Effector memory CD4-positive, alpha-beta T cell (primary cell): ENCODE data around the gene NUTF2.

Source experiments
- DNase-seq, 3 donors: peaks; one replicate each; pipeline ENCODE4 v3.0.0-alpha.2; 2020
- H3K27ac ChIP-seq: 2 replicates; pipeline ENCODE4 v1.7.0; 2013; ENCODE audit warnings: mild to moderate bottlenecking, low read length, moderate library complexity; ENCODE audit not compliant: insufficient read depth, poor library complexity, severe bottlenecking
- H3K27me3 ChIP-seq: replicated peaks from 2 replicates; pipeline ENCODE4 v1.7.0; 2013; ENCODE audit warnings: mild to moderate bottlenecking, low read length; ENCODE audit not compliant: insufficient read depth, control insufficient read depth, poor library complexity, severe bottlenecking
- H3K36me3 ChIP-seq: 2 replicates; pipeline ENCODE4 v1.7.0; 2013; ENCODE audit warnings: mild to moderate bottlenecking, low read length, moderate library complexity; ENCODE audit not compliant: control insufficient read depth, insufficient read depth
- H3K4me1 ChIP-seq: 2 replicates; pipeline ENCODE4 v1.7.0; 2013; ENCODE audit warnings: low read length, mild to moderate bottlenecking; ENCODE audit not compliant: control insufficient read depth, insufficient read depth, poor library complexity, severe bottlenecking
- H3K4me3 ChIP-seq: 2 replicates; pipeline ENCODE4 v1.7.0; 2013; ENCODE audit warnings: low read length, low read depth, mild to moderate bottlenecking; ENCODE audit not compliant: insufficient read depth, poor library complexity, severe bottlenecking
- H3K9me3 ChIP-seq: 2 replicates; pipeline ENCODE4 v1.7.0; 2013; ENCODE audit warnings: mild to moderate bottlenecking, low read length, moderate library complexity; ENCODE audit not compliant: control insufficient read depth

NUTF2 gene

DNA sequence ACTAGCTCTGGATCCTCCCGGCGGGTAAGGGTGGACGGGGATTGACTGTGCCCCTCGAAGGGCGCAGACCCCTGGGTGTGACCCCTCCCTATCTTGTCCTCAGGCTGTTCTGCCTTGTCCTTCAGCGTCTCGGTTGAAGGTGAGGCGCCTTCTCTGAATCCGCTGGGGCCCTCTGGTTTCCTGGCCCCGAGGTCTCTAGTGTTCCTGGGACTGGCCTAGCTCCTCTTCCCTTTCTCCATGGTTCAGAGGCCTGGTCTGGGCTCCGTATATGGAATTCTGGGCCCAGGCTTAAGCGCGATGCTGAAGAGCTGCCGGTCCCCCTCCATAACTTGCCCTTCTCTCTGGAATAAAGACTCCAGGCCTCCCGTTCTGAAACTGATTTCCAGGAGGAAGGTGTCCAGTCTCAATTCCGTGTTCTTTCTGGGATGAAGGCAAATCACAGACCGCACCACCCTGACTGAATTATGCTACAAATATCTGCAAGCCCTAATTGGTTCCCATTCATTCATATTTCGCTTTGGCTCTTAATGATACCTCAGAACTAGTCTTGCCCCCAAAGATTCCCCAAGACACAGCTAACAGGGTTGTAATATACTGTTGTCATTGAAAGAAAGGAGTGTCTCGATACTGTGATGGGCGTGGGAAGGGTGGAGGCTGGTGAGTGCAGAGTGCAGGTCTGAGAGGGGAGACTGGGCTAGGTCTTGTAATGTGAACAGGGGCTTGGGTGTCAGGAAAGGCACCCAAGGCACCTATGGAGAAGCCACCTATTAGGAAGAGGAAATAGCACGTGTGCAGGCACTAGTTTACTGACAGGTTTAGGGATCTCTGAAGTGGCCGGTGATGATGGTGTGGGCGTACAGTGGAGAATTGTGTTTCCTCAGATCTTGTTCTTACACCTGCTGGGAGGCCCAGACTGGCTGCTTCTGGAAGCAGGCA, 27.0 kb downstream of the NUTF2 start:
- H3K27me3 ChIP-seq: no peaks in the 10 kb centered on the region
- H3K4me1 ChIP-seq: peaks cover 32% of the 10 kb centered on the region
- no peaks in the 10 kb centered on the region for H3K9me3 ChIP-seq
- peak overlapping the region; percentile 82 for H3K27ac ChIP-seq
- peaks cover 37% of the 10 kb centered on the region for H3K36me3 ChIP-seq
- DNase-seq: no peak
- peak overlapping the region; percentile 89 for H3K4me3 ChIP-seq

DNA sequence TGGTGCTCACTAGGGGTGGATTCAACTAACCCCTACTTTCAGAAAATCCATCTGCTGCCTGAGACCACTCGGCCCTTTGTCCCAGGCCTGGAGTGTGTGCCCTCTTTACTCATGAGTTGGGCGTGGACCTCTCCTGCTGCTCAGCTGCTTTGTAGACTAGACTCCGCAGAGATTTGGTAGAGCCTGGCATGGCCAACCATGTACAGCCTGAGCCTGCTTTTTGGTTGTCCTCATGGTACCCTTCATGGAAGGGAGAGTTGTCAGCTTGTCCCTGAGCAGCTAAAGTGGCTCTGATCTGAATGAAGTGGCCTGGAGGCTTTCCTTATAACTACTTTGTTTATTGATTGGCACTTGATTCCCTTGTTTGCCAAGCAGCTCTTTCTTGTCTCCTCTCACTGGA, 27.6 kb downstream of the NUTF2 start:
- H3K27me3 ChIP-seq: no peaks in the 10 kb centered on the region
- H3K27ac ChIP-seq: peak overlapping the region; percentile 5
- H3K9me3 ChIP-seq: no peaks in the 10 kb centered on the region
- DNase-seq: no peak
- H3K4me3 ChIP-seq: peak overlapping the region; percentile 89
- H3K4me1 ChIP-seq: peaks cover 32% of the 10 kb centered on the region
- H3K36me3 ChIP-seq: peaks cover 40% of the 10 kb centered on the region

DNA sequence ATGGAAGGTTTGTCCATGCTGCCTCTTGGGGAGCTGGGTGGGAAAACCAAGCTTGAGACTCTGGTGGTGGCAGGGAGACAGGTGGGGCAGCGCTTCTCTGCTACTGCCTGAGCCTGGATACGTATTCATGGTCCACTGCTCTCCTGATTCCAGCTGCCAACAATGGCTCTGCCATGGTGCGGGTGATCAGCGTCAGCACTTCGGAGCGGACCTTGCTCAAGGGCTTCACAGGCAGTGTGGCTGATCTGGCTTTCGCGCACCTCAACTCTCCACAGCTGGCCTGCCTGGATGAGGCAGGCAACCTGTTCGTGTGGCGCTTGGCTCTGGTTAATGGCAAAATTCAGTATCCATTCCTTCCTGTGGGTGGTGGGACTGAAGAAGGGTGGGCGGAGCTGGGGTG, 30.3 kb downstream of the NUTF2 start:
- peaks cover 32% of the 10 kb centered on the region for H3K4me1 ChIP-seq
- H3K27me3 ChIP-seq: no peaks in the 10 kb centered on the region
- no peaks in the 10 kb centered on the region for H3K9me3 ChIP-seq
- H3K36me3 ChIP-seq: peaks cover 62% of the 10 kb centered on the region
- H3K4me3 ChIP-seq: no peak overlapping the region
- DNase-seq: no peak
- no peak overlapping the region for H3K27ac ChIP-seq

DNA sequence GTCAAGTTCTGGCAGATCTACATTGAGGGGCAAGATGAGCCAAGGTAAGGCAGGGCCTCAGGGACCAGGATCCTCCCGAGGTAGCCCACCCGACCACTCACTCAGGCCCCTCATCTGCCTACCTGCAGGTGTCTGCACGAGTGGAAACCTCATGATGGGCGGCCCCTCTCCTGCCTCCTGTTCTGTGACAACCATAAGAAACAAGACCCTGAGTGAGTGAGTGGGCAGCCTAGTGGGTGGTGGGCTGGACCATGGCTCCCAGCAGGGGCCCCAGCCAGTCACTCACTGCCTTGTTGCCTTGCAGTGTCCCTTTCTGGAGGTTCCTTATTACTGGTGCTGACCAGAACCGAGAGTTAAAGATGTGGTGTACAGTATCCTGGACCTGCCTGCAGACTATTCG, 31.5 kb downstream of the NUTF2 start:
- H3K4me1 ChIP-seq: peaks cover 28% of the 10 kb centered on the region
- no peak overlapping the region for H3K27ac ChIP-seq
- H3K9me3 ChIP-seq: no peaks in the 10 kb centered on the region
- peaks cover 74% of the 10 kb centered on the region for H3K36me3 ChIP-seq
- no peak for DNase-seq
- H3K4me3 ChIP-seq: no peak overlapping the region
- no peaks in the 10 kb centered on the region for H3K27me3 ChIP-seq

DNA sequence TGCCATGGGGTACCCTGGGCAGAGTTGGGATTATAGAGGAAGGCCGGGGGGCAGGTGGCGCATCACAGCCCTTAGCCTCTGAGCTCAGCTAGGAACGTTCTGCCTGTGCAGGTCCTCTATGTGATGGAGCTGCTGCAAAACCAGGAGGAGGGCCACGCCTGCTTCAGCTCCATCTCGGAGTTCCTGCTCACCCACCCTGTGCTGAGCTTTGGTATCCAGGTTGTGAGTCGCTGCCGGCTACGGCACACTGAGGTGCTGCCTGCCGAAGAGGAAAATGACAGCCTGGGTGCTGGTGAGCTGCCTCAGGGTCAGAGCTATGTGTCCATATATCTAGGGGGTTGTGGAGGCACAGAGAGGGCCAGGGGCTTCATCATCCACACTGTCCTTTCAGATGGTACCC, 32.1 kb downstream of the NUTF2 start:
- Histone ChIP-seq H3K36me3 (peaks cover 80% of the 10 kb centered on the region), H3K9me3 (no peaks in the 10 kb centered on the region), H3K27me3 (no peaks in the 10 kb centered on the region), H3K4me3 (no peak overlapping the region), H3K27ac (no peak overlapping the region), H3K4me1 (peaks cover 24% of the 10 kb centered on the region)
- DNase-seq: no peak

DNA sequence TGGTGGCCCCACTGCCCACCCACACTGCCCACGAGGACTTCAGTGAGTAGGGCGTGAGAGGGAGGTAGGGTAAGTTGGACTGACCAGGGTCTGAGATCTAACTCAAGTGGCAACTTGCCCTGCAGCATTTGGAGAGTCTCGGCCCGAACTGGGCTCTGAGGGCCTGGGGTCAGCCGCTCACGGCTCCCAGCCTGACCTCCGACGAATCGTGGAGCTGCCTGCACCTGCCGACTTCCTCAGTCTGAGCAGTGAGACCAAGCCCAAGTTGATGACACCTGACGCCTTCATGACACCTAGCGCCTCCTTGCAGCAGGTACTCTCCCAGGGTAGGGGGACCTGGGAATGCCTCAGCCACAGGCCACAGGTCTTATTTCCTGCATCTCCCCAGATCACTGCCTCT, 32.7 kb downstream of the NUTF2 start:
- peaks cover 86% of the 10 kb centered on the region for H3K36me3 ChIP-seq
- H3K27me3 ChIP-seq: no peaks in the 10 kb centered on the region
- no peak overlapping the region for H3K4me3 ChIP-seq
- H3K9me3 ChIP-seq: no peaks in the 10 kb centered on the region
- no peak for DNase-seq
- no peak overlapping the region for H3K27ac ChIP-seq
- H3K4me1 ChIP-seq: peaks cover 18% of the 10 kb centered on the region

- Histone ChIP-seq H3K4me1 (peaks cover 13% of the 10 kb centered on the region), H3K27ac (no peak overlapping the region), H3K9me3 (no peaks in the 10 kb centered on the region), H3K27me3 (no peaks in the 10 kb centered on the region), H3K4me3 (no peak overlapping the region), H3K36me3 (peaks cover 91% of the 10 kb centered on the region)
- DNase-seq: no peak
Observed at GRCh38 chr16:67879936-67880335, 33.2 kb downstream of the NUTF2 start.

- H3K36me3 ChIP-seq: peaks cover 95% of the 10 kb centered on the region
Observed at GRCh38 chr16:67880584-67880983, 33.9 kb downstream of the NUTF2 start.

DNA sequence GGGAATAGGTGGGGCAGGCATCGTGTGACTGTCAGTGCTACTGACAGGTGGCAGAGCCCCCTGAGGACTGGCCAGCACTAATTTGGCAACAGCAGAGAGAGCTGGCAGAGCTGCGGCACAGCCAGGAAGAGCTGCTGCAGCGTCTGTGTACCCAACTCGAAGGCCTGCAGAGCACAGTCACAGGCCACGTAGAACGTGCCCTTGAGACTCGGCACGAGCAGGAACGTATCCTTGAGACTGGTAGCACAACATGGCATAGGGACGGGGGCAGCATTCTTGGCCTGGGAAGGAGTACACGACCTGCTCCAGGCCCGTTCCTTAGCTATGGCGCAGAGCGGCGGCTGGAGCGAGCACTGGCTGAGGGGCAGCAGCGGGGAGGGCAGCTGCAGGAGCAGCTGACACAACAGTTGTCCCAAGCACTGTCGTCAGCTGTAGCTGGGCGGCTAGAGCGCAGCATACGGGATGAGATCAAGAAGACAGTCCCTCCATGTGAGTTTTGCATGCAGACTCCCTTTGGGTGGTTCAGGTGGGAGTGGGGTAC, 35.0 kb downstream of the NUTF2 start:
- Histone ChIP-seq H3K27me3 (no peaks in the 10 kb centered on the region), H3K4me3 (no peak overlapping the region), H3K27ac (no peak overlapping the region), H3K36me3 (peaks cover 89% of the 10 kb centered on the region), H3K9me3 (no peaks in the 10 kb centered on the region), H3K4me1 (peaks cover 3% of the 10 kb centered on the region)
- DNase-seq: no peak

More at GRCh38 chr16:67880584-67880983, 33.9 kb downstream of the NUTF2 start:
- Histone ChIP-seq H3K9me3 (no peaks in the 10 kb centered on the region), H3K27ac (no peak overlapping the region), H3K27me3 (no peaks in the 10 kb centered on the region), H3K4me3 (no peak overlapping the region), H3K4me1 (peaks cover 9% of the 10 kb centered on the region)
- DNase-seq: no peak

DNA sequence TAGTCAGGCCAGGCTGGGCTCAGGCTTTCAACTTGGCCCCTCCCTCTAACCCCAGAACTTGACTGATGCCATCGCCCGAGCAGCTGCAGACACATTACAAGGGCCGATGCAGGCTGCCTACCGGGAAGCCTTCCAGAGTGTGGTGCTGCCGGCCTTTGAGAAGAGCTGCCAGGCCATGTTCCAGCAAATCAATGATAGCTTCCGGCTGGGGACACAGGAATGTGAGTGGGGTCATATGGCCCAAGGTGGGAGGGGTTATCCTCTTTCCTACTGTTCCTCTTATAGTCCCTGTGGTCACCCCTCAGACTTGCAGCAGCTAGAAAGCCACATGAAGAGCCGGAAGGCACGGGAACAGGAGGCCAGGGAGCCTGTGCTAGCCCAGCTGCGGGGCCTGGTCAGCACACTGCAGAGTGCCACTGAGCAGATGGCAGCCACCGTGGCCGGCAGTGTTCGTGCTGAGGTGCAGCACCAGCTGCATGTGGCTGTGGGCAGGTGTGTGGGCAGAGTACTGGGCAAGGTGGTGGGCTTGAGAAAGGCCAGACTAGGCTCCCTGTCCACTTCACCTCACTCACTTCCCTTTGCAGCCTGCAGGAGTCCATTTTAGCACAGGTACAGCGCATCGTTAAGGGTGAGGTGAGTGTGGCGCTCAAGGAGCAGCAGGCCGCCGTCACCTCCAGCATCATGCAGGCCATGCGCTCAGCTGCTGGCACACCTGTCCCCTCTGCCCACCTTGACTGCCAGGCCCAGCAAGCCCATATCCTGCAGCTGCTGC, 35.8 kb downstream of the NUTF2 start:
- no peaks in the 10 kb centered on the region for H3K27me3 ChIP-seq
- H3K4me1 ChIP-seq: no peaks in the 10 kb centered on the region
- no peak overlapping the region for H3K27ac ChIP-seq
- H3K4me3 ChIP-seq: no peak overlapping the region
- no peaks in the 10 kb centered on the region for H3K9me3 ChIP-seq
- H3K36me3 ChIP-seq: peaks cover 83% of the 10 kb centered on the region
- no peak for DNase-seq
